ES-I3 (cell line): ENCODE results near the gene ZNF397.

Experiments
- H3K36me3 ChIP-seq: 2 replicates; pipeline ENCODE4 v1.6.1; 2013; ENCODE audit warnings: mild to moderate bottlenecking, low read length, control low read depth, moderate library complexity; ENCODE audit not compliant: insufficient read depth
- H3K4me1 ChIP-seq: 2 replicates; pipeline ENCODE4 v1.6.1; 2013; ENCODE audit warnings: mild to moderate bottlenecking, control low read depth, low read length; ENCODE audit not compliant: insufficient read depth
- H3K9ac ChIP-seq: 2 replicates; pipeline ENCODE4 v1.6.1; 2013; ENCODE audit warnings: low read depth, mild to moderate bottlenecking, low read length, moderate library complexity
- H3K9me3 ChIP-seq: 2 replicates; pipeline ENCODE4 v1.6.1; 2013; ENCODE audit warnings: mild to moderate bottlenecking, low read length, moderate library complexity; ENCODE audit not compliant: control insufficient read depth, insufficient read depth

ZNF397 gene

DNA sequence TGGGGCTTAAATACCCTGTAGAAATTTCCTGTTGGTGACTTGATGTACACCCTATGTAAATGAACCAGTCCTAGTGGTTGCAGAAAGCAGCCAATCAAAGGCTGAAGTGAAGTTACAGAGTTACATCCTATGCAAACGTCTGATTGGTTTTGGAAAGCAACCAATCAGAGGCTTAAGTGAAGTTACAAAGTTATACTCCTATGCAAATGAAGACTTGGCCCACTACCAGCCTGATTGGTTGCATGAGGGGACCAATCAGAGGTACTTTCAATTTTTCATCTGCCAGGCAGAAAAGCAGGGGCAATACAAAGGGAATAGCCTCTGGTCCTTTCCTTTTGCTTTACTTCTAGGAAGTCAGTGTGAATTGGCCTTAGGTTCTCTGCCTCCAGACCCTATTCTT is 13.6 kb upstream of the ZNF397 start:
- Histone ChIP-seq H3K4me1 (no peaks in the 10 kb centered on the region), H3K9ac (no peak overlapping the region), H3K36me3 (no peaks in the 10 kb centered on the region), H3K9me3 (no peaks in the 10 kb centered on the region)

DNA sequence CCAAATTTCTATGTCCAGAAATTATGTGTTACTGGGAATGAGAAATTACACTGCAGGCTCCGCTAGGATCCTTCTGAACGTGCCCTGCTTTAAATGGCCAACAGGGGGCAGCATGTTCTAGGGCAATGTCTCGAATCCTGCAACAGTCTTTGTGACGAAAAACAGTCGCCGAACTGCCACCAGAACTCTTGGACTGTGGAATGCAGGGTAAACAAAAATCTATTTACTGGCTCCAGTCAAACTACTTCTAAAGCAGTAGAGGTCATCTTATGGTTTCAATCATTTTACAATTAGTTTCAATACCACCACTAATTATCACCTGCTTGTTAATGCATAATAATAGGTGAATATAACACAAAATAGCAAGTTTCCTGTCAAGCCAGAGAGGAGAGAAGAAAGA is 9.8 kb upstream of the ZNF397 start:
- Histone ChIP-seq H3K9me3 (no peaks in the 10 kb centered on the region), H3K36me3 (no peaks in the 10 kb centered on the region), H3K4me1 (no peaks in the 10 kb centered on the region), H3K9ac (no peak overlapping the region)

DNA sequence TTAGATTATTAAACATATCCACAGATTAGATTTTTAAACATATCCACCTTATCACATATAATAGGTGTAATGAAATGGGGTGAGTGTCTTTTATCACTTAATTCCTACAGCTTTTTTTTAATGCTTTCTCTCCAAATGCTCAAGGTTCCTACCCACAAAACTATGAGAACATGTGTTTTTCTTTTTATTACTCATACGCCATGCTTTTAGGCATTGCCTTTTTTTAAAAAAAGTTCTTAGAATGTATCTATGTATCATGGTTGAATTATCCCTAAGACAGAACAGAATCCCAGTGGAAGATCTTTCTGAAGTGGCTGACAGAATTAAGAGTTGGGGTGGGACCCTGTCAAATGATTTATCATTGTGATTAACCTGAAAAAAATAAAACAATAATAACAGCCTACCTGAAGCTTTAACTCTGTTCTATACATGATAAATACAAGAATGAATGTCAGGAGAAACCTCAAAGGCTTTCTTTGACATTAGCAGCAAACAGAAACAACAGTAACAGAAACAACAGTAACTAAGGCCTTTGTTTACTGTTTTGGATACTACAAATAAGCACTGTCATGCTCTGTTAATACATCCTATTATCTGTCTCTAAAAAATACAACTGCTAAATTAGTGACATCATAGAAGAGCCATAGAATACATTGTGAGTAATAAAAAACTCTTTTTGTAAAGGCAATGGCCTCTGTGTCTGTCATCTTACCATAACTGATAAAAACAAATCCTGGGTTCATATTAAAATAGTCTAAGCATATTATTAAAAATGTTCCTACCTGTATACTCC is 4.1 kb upstream of the ZNF397 start:
- H3K9me3 ChIP-seq = no peaks in the 10 kb centered on the region
- H3K9ac ChIP-seq = no peak overlapping the region
- no peaks in the 10 kb centered on the region for H3K36me3 ChIP-seq
- H3K4me1 ChIP-seq = no peaks in the 10 kb centered on the region

DNA sequence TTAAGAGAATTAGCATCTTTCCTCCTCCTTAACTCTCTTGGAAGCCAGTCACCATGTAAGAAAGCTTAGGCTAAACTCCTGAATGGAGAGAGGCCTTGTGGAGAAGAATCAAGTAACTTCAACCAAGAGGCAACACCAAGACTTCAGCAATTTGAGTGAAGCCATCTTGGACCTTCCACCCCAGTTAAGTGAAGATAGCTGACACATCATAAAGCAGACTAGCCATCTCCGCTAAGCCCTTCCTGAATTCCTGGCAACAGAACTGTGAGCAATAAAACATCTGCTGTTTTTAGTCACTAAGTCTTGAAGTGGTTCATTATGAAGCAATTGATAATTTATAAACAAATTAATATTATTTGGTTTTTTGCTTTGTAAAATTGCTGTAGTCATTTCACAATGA is 1.5 kb upstream of the ZNF397 start:
- Histone ChIP-seq H3K9me3 (peaks cover 4% of the 10 kb centered on the region; the same call in 1 of the 2 replicates), H3K9ac (no peak overlapping the region), H3K36me3 (peaks cover 22% of the 10 kb centered on the region), H3K4me1 (no peaks in the 10 kb centered on the region)

DNA sequence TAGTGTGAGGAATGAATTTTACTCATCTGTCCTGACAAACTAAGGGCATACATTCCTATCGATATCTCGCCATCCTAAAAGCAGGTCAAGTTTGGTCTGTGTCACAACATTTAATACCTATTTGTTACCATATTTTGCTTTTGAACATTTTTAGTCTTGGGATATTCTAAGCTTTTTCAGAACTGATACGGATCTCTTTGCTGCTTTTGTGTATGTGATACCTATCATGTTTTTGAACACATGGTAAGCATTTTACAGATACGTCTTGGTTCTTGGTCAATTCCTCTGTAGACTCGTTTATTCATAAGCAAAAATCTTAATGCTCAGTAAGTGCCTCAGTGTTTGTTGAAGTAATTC is 592 bp downstream of the ZNF397 start:
- peaks cover 4% of the 10 kb centered on the region; the same call in 1 of the 2 replicates for H3K9me3 ChIP-seq
- H3K9ac ChIP-seq = peak overlapping the region; percentile 92
- no peaks in the 10 kb centered on the region for H3K4me1 ChIP-seq
- peaks cover 42% of the 10 kb centered on the region for H3K36me3 ChIP-seq

DNA sequence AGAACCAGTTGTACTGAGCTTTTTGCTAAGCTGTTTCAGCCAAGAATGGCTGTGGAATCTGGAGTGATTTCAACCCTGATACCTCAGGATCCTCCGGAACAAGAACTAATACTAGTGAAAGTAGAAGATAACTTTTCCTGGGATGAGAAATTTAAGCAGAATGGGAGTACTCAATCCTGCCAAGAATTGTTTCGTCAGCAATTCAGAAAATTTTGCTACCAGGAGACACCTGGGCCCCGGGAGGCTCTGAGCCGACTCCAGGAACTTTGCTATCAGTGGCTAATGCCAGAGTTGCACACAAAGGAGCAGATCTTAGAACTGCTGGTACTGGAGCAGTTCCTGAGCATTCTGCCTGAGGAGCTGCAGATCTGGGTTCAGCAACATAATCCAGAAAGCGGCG is 1.6 kb downstream of the ZNF397 start:
- Histone ChIP-seq H3K9ac (no peak overlapping the region), H3K36me3 (peaks cover 52% of the 10 kb centered on the region), H3K9me3 (peaks cover 4% of the 10 kb centered on the region; the same call in 1 of the 2 replicates), H3K4me1 (no peaks in the 10 kb centered on the region)

DNA sequence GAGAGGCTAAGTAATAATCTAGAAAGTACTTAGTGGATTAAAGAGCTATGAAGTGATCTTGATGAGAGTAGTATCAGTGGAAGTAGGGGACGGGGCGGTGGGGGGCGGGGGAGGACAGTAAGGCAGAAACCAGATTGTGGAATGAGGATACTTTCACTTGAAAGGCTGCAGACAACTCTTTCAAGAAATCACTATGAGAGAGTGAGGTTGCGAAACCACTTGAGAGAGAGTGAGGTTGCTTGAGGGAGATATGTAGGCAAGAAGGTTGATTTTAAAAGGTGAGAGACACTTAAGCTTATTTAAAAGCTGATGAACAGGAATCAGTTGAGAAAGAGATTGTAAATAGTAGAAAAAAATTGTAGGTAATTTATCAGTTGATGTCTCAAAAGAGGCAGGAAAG is 3.8 kb downstream of the ZNF397 start:
- Histone ChIP-seq H3K36me3 (peaks cover 63% of the 10 kb centered on the region), H3K9me3 (peaks cover 4% of the 10 kb centered on the region; the same call in 1 of the 2 replicates), H3K4me1 (no peaks in the 10 kb centered on the region), H3K9ac (no peak overlapping the region)

DNA sequence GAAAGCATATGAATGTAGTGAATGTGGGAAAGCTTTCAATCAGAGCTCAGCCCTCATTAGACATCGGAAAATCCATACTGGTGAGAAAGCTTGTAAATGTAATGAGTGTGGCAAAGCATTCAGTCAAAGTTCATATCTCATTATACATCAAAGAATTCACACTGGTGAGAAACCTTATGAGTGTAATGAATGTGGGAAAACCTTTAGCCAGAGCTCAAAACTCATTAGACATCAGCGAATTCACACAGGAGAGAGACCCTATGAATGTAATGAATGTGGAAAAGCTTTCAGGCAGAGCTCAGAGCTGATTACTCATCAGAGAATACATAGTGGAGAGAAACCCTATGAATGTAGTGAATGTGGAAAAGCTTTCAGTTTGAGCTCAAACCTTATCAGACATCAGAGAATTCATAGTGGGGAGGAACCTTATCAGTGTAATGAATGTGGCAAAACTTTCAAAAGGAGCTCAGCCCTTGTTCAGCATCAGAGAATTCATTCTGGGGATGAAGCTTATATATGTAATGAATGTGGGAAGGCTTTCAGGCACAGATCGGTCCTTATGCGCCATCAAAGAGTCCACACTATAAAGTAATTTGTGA is 5.0 kb downstream of the ZNF397 start:
- Histone ChIP-seq H3K9ac (no peak overlapping the region), H3K9me3 (peaks cover 4% of the 10 kb centered on the region; the same call in 1 of the 2 replicates), H3K36me3 (peaks cover 72% of the 10 kb centered on the region), H3K4me1 (no peaks in the 10 kb centered on the region)

DNA sequence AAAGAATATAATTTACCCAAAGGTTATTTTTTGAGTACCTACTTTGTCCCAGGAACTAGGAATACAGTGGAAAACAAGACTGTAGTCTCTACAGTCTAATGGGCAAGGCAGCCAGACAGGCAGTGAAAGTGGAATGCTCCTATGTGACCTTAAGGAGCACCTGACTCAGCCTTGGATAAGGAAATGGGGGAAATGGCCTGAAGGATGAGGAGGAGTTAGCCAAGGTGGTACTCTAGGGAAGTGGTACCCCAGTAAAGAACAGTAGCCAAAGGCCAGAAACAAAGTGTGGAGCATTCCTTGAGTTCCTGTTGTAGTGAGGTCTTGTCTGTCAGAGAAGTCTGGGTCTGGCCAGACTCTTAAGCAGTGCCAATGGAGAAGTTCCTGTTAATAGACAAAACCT is 6.0 kb downstream of the ZNF397 start:
- no peaks in the 10 kb centered on the region for H3K4me1 ChIP-seq
- no peak overlapping the region for H3K9ac ChIP-seq
- H3K36me3 ChIP-seq = peaks cover 72% of the 10 kb centered on the region
- peaks cover 4% of the 10 kb centered on the region; the same call in 1 of the 2 replicates for H3K9me3 ChIP-seq

DNA sequence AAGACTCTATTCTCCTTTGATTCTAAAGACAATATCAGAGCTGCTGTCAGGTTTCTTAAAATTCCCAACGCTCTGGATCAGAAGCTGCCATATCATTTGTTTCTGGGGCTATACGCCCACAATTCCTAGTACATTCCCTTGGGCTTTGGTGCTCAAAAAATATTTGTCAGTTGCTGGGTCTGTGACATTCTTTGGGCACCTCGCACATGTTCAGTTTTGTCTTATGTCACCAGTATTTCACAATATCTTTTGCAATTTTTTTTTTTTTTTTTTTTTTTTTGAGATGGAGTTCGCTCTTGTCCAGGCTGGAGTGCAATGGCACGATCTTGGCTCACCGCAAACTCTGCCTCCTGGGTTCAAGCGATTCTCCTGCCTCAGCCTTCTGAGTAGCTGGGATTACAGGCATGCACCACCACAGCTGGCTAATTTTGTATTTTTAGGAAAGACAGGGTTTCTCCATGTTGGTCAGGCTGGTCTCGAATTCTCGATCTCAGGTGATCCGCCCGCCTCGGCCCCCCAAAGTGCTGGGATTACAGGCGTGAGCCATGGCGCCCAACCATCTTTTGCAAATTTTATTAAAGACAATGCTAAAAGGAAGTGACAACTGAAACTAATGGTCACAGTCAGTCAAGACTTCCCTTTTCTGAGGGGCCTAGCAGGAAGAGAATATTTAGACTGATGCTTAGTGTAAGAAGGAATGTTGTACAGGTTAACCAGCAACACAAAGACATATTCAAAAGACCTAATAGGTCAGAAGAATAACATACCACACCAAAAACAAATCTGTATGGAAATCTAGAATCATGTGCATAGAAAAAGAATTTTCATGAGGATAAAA is 6.8 kb downstream of the ZNF397 start:
- H3K4me1 ChIP-seq = no peaks in the 10 kb centered on the region
- no peak overlapping the region for H3K9ac ChIP-seq
- H3K9me3 ChIP-seq = peaks cover 4% of the 10 kb centered on the region; the same call in 1 of the 2 replicates
- H3K36me3 ChIP-seq = peaks cover 68% of the 10 kb centered on the region

DNA sequence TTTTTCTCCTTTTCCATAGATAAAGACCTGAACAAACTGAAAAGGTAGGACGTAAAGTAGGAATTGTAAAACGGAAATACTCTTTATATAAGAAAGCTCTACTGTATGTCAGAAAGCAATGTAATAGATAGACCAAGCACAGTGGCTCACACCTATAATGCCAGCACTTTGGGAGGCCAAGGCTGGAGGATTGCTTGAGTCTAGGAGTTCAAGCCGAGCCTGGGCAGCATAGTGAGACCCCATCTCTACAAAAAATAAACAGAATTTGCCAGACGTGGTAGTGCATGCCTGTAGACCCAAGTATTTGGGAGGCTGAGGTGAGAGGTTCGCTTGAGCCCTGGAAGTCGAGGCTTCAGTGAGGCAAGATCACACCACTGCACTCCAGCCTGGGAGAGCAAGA is 7.6 kb downstream of the ZNF397 start:
- Histone ChIP-seq H3K4me1 (no peaks in the 10 kb centered on the region), H3K9me3 (peaks cover 4% of the 10 kb centered on the region; the same call in 1 of the 2 replicates), H3K9ac (no peak overlapping the region), H3K36me3 (peaks cover 67% of the 10 kb centered on the region)

DNA sequence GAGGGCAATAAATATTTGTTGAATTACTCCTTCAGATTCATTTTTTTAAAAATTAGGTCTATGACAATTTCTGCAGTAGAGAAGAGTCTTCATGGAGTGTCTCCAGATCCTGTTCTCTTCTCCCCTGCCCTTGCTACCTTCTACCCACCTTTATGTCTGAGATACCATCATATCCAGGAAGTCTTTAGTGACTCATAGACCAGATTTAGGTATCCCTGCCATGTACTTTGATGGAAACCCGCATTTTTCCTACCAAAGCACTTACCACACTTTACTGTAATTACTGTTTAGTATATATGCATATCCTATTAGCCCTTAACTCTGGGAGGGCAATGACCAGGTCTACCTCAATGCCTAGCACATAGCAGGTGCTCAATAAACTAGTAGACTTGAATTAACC is 11.6 kb downstream of the ZNF397 start:
- Histone ChIP-seq H3K4me1 (no peaks in the 10 kb centered on the region), H3K9ac (no peak overlapping the region), H3K36me3 (peaks cover 37% of the 10 kb centered on the region), H3K9me3 (no peaks in the 10 kb centered on the region)

DNA sequence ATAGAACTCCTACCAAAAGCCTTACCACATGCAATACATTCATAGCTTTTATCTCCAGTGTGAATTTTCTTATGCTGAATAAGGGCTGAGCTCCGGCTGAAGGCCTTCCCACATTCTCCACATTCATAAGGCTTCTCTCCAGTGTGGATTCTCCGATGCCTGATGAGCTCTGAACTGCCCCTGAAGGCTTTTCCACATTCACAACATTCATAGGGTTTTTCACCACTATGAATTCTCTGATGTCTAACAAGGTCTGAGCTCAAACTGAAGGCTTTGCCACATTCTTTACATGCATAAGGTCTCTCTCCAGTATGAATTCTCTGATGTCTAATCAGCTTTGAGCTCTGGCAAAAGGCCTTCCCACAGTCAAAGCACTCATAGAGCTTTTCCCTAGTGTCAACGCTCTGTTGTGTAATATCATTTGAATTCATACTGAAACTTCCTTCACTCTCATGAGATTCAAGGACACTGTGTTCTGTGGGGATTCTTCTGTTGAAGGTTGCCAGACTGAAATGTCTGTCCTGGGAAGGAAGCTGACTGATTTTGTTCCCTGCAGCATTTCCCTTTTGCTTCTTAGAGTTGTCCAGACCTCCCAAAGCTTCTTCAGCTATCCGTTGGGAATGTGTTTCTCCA is 12.9 kb downstream of the ZNF397 start:
- Histone ChIP-seq H3K4me1 (no peaks in the 10 kb centered on the region), H3K9me3 (no peaks in the 10 kb centered on the region), H3K36me3 (peaks cover 26% of the 10 kb centered on the region), H3K9ac (no peak overlapping the region)

DNA sequence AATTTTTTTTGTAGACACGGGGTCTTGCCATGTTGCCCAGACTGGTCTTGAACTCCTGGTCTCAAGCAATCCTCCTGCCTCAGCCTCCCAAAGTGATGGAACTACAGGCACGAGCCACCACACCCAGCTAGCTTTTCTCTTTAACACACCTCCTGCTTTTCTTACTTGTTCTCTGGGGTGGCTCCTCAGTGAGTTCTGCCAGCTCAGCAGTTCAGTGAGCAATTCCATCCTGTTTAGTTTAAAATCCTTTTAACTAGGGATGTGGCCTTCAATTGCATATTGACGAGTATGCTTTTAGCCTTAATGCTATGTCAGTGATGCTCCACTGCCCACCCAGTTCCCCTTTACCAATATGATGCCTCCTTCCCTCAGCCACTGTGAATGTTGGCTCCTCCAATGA is 16.1 kb downstream of the ZNF397 start:
- Histone ChIP-seq H3K9ac (no peak overlapping the region), H3K9me3 (no peaks in the 10 kb centered on the region), H3K36me3 (peaks cover 20% of the 10 kb centered on the region; the same call in 1 of the 2 replicates), H3K4me1 (no peaks in the 10 kb centered on the region)
